Body of pancreas (tissue), 4 donors: ENCODE data around the gene ALKBH7. TPM values are rescaled to one million over a fixed set of nuclear protein-coding genes. Genes with fewer than 3 reads are reported as not detected.

Source experiments
- ATAC-seq: fragments of 150-250 bp; one replicate; pipeline ENCODE4 v1.9.1; 2016
- DNase-seq, 4 donors: peaks; one replicate each; pipeline ENCODE4 v3.0.0-alpha.2; 2019
- H3K27ac ChIP-seq, 4 donors: fragments of 200-600 bp; sonication (generic); 1 replicate in 3 of 4; 2 replicates in 1 of 4; pipeline versions ENCODE4 v1.5.1 to v1.6.1; 2016 to 2019; ENCODE audit warnings: mild to moderate bottlenecking in 1 of 4, mixed read lengths in 1 of 4, moderate library complexity in 1 of 4
- H3K27me3 ChIP-seq, 2 donors: fragments of 200-600 bp; sonication (generic); one replicate each; pipeline ENCODE4 v1.6.0; 2016; ENCODE audit warnings: mild to moderate bottlenecking in 1 of 2
- H3K36me3 ChIP-seq, 2 donors: fragments of 200-600 bp; sonication (generic); replicated peaks in 1 of 2; 2 replicates each; pipeline ENCODE4 v1.5.1; 2016; ENCODE audit warnings: low read depth in 2 of 2; ENCODE audit not compliant: insufficient read depth in 1 of 2
- H3K4me1 ChIP-seq: fragments of 200-600 bp; sonication (generic); one replicate; pipeline ENCODE4 v1.6.0; 2016
- H3K4me3 ChIP-seq, 2 donors: fragments of 200-600 bp; sonication (generic); 1 replicate in 1 of 2; 2 replicates in 1 of 2; pipeline ENCODE4 v1.5.1; 2016 to 2019
- H3K9me3 ChIP-seq, 3 donors: fragments of 200-600 bp; sonication (generic); 1 replicate in 2 of 3; 2 replicates in 1 of 3; pipeline ENCODE4 v1.5.1; 2016
- POLR2A ChIP-seq, 3 donors: fragments of 450-650 bp; IDR thresholded peaks; one replicate each; pipeline ENCODE4 v1.6.1; 2016; ENCODE audit warnings: antibody characterized with exemption in 3 of 3, mild to moderate bottlenecking in 2 of 3
- WGBS, 2 donors: methylation state at CpG; one replicate each; pipeline ENCODE4 v1.1.5; 2017; 5-methylcytosine and 5-hydroxymethylcytosine counted together
- intact Hi-C: fragments of 100-400 bp; cut with DNase I; formaldehyde crosslinking; loops from one replicate; pipeline ENCODE4 v1.15.1; 2023
- total RNA-seq, 2 donors: library from RNA; depleted of rRNA; stranded (reverse); fragments of >200 nt; gene quantifications; one replicate each; pipeline ENCODE4 v1.1.0, GENCODE V29; 2016
- TF ChIP-seq, protein P1 (sequence below), 7 experiments: fragments of 450-650 bp in 4 of 7; fragments of 200-600 bp in 3 of 7; sonication (generic) in 3 of 7; IDR thresholded peaks; one replicate each; pipeline ENCODE4 v1.5.1; 2016 to 2019; ENCODE audit warnings: antibody characterized with exemption in 7 of 7

Gene ALKBH7
- total RNA-seq, 2 donors from 2014 or later: 41.2 to 64.6 TPM

DNA sequence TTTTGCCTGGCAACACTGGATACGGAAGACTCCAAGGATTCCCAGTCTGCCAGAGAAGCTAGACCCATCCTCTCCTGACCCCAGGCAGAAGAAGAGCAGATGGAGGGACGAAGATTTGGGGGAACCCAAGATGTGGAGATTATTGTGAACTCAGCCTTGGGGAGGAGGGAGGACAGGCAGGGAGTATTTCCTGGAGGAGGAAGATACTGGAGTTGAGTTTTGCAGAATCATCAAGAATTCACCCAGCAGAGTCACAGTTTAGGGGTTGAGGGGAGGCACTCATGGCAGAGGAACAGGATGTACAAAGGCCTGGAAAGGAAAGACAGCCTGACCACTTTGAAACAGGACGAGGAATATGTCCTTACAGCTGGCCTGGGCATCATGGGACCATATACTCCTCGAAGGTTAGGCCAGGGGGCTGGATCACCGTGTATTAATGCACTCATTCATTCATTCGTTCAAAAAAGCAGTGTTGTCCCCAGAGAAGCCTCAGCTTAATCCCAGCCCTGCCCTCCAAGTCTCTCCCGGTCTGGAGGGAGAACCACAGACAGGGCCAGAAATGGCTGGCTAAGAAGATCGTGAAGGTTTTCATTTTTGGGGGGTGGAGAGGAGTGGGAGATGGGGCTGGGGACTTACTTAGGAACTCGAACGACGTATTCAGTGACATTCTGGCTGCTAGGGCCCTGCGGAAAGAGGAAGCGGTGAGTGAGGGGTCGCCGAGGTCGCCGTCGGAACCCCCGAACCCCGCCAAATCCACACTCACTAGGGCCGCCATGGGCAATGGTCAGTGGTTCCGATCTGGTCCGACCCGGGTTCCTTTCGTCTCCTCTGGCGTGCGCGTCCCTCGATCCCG is 19.9 kb downstream of the ALKBH7 start:
- no peak for ATAC-seq
- intact Hi-C loops: no loop called here
- TF ChIP-seq, protein P1, sequence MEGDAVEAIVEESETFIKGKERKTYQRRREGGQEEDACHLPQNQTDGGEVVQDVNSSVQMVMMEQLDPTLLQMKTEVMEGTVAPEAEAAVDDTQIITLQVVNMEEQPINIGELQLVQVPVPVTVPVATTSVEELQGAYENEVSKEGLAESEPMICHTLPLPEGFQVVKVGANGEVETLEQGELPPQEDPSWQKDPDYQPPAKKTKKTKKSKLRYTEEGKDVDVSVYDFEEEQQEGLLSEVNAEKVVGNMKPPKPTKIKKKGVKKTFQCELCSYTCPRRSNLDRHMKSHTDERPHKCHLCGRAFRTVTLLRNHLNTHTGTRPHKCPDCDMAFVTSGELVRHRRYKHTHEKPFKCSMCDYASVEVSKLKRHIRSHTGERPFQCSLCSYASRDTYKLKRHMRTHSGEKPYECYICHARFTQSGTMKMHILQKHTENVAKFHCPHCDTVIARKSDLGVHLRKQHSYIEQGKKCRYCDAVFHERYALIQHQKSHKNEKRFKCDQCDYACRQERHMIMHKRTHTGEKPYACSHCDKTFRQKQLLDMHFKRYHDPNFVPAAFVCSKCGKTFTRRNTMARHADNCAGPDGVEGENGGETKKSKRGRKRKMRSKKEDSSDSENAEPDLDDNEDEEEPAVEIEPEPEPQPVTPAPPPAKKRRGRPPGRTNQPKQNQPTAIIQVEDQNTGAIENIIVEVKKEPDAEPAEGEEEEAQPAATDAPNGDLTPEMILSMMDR (IDR thresholded peaks at IDR 0.05): no peak
- no peak for TF ChIP-seq POLR2A (IDR thresholded peaks at IDR 0.05)
- DNase-seq: no peak
- peaks cover 21% of the 10 kb centered on the region for H3K4me1 ChIP-seq
- peak overlapping the region; percentile 65 to 73 for H3K4me3 ChIP-seq
- WGBS, 2 donors: 5 to 18% methylated on average over 14 to 30 of the region's 30 CpGs
- H3K9me3 ChIP-seq: no peaks in the 10 kb centered on the region
- H3K36me3 ChIP-seq: peaks cover 7 to 15% of the 10 kb centered on the region in 2 donors
- peak overlapping the region in 3 of 4 donors; percentile 86 to 96 (median 93) for H3K27ac ChIP-seq
- H3K27me3 ChIP-seq: no peaks in the 10 kb centered on the region

DNA sequence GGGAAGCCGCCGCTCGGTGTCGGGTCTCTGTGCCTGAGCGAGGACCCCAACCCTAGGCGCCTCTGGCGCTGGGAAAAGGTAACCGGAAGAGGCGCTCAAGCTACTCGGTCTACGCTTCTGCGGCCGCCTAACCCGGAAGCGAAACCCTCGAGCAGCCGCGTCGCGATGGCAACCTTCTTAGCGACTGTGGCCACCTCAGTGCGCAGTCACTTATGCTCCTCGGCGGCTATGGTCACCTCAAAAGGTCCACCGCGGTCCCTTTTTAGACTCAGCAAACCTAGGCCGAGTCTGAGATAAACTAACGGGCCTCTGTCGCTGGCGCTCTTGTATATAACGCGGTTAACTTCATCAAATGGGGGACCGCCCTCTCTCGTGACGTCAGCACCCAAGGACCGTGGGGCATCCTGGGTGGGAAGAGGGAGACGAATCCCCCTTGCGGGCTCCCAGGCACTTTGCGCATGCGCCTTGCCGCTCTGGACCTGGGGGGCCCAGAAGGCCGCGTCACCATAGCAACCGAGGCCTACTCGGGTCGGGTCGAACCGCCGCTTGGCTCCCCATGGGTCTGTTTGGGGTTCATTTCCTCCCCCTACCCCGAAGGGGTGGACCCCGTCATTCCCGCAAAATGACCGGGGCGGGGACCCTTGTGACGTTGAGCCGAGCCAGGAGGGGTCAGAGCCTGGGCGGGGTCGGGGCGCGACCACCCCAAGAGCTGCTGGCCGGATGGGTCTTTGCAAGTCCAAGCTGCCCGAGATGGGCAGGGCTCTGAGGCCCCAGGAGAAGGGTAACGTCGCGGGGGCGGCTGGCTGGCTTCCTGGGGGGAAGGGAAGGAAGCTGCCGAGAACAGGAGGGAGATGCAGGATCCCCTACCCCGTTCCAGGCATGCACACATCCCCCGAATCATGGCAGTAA is 20.7 kb downstream of the ALKBH7 start, which contains the start of gene GTF2F1:
TSS of gene GTF2F1 (minus strand) at position 91 of the 909 bp plus-strand sequence. CDS start 169 bp downstream, outside the sequence.
- H3K27me3 ChIP-seq: no peaks in the 10 kb centered on the region
- TF ChIP-seq, protein P1 (IDR thresholded peaks at IDR 0.05): peak in 3 of 7 experiments; percentile 9 to 34 (median 22)
- peak; percentile 22 to 61 (median 50) for TF ChIP-seq POLR2A (IDR thresholded peaks at IDR 0.05)
- peak within 1 kb of the TSS; percentile 65 to 73 for H3K4me3 ChIP-seq
- H3K36me3 ChIP-seq: peaks cover 5 to 12% of the 10 kb centered on the region in 2 donors
- intact Hi-C loops: no loop called here
- peak within 1 kb of the TSS; percentile 72 to 96 (median 90) for H3K27ac ChIP-seq
- H3K4me1 ChIP-seq: peaks cover 21% of the 10 kb centered on the region
- WGBS, 2 donors: 0 to 4% methylated on average over 5 to 69 of the region's 69 CpGs
- no peaks in the 10 kb centered on the region for H3K9me3 ChIP-seq
- DNase-seq: peak; percentile 86 to 92 (median 90)
- peak; percentile 94 for ATAC-seq

DNA sequence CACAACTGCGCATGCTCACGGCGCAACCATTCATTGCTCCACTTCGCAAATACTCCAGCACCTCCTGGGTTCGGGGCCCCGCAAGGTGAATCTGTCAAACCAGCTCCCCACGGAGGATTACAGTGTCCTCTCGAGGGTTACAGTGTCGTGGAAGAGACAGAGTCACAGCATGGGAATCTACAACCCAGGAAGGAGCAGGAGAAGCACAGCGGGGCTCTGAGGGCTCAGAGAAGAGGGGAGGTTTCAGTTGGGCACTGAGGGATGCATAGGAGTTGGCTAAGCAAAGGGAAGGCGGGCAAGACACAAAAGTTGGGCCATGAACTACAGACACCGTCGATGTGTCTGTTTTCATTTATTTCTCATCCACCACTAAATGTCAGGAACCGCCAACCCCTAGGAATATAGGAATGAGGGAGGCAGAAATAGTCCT is 21.4 kb downstream of the ALKBH7 start:
- Histone ChIP-seq H3K27ac (peak overlapping the region; percentile 72 to 96 (median 90)), H3K36me3 (peaks cover 0 to 5% of the 10 kb centered on the region in 2 donors), H3K4me3 (peak overlapping the region; percentile 65 to 73), H3K27me3 (no peaks in the 10 kb centered on the region), H3K4me1 (peaks cover 21% of the 10 kb centered on the region), H3K9me3 (no peaks in the 10 kb centered on the region)
- 21 to 27% methylated on average over 14 of the region's 14 CpGs for WGBS, 2 donors
- TF ChIP-seq POLR2A (IDR thresholded peaks at IDR 0.05): no peak
- TF ChIP-seq, protein P1 (IDR thresholded peaks at IDR 0.05): no peak
- ATAC-seq (no peak), DNase-seq (no peak)
- intact Hi-C loops: no loop called here

DNA sequence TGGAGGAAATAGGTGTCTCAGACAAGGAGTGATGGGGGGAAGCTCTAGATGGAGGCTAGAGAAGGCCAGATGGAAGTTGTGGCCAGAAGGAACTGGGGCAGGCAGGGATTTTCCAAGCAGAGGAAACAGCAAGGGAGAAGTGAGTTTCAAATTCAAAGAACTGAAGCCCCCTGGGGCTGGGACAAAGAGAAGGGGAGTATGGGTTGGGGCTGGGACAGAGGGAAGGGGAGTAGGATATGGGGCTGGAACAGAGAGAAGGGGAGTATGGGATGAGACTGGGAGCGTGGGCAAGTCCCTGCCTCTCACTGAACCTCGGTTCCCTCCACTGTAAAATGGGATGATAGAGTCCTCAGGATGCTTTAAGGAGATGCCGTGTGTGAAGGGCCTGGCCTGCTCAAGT is 22.2 kb downstream of the ALKBH7 start:
- Histone ChIP-seq H3K27ac (no peak overlapping the region), H3K36me3 (peaks cover 0 to 2% of the 10 kb centered on the region in 2 donors), H3K27me3 (no peaks in the 10 kb centered on the region), H3K4me3 (no peak overlapping the region), H3K9me3 (no peaks in the 10 kb centered on the region), H3K4me1 (peaks cover 21% of the 10 kb centered on the region)
- no peak for ATAC-seq
- no peak for TF ChIP-seq POLR2A (IDR thresholded peaks at IDR 0.05)
- TF ChIP-seq, protein P1 (IDR thresholded peaks at IDR 0.05): no peak
- no peak for DNase-seq
- WGBS, 2 donors: 85 to 97% methylated on average over 3 of the region's 3 CpGs
- intact Hi-C loops: no loop called here
